IMR-90 (cell line): Measurements from ENCODE around the gene PLA2G2D. TPM values are rescaled to one million over a fixed set of nuclear protein-coding genes. Genes with fewer than 3 reads are reported as not detected.

ENCODE experiments used
- ATAC-seq: fragments of 200-7000 bp; cut with Tn5 transposase; 2 replicates; pipeline ENCODE4 v1.9.1; 2020; ENCODE audit warnings: low read depth, mild to moderate bottlenecking, moderate library complexity
- BruUV-seq: library from RNA; stranded (reverse); fragments of 400-500 nt; replicated peaks from 2 replicates; lab custom pipeline; 2021; lab: Mats Ljungman, UMichigan
- CTCF ChIA-PET: fragments of 300-600 bp; formaldehyde crosslinking; extraction: SDS; loops from one replicate; lab custom pipeline; 2021; ENCODE audit warnings: antibody characterized with exemption; lab: Yijun Ruan, JAX
- POLR2A ChIA-PET: fragments of 300-600 bp; sonication (Branson Sonifier 250); formaldehyde crosslinking; loops from one replicate; lab custom pipeline; 2022; ENCODE audit warnings: antibody characterized with exemption; ENCODE audit not compliant: unreplicated experiment; lab: Charles Lee
- DNase-seq: peaks from one replicate; pipeline ENCODE4 v3.0.0; 2013
- H2AFZ ChIP-seq: replicated peaks from 2 replicates; pipeline ENCODE3; 2013; ENCODE audit warnings: low read length, mild to moderate bottlenecking; ENCODE audit not compliant: poor library complexity
- H2AK5ac ChIP-seq: 2 replicates; pipeline ENCODE4 v1.6.1; 2013; ENCODE audit warnings: low read depth, low read length, inconsistent platforms
- H2AK9ac ChIP-seq: replicated peaks from 2 replicates; pipeline ENCODE3; 2013; ENCODE audit warnings: mild to moderate bottlenecking, low read depth, low read length, moderate library complexity; ENCODE audit not compliant: poor library complexity
- H2BK120ac ChIP-seq: 2 replicates; pipeline ENCODE4 v1.6.1; 2013; ENCODE audit warnings: low read depth, low read length, inconsistent platforms
- H2BK15ac ChIP-seq: 3 replicates; pipeline ENCODE4 v1.6.1; 2013; ENCODE audit warnings: low read depth, low read length, inconsistent platforms
- H2BK20ac ChIP-seq: 2 replicates; pipeline ENCODE4 v1.6.1; 2013; ENCODE audit warnings: low read depth, mild to moderate bottlenecking, inconsistent platforms, low read length, moderate library complexity
- H2BK5ac ChIP-seq: 2 replicates; pipeline ENCODE4 v1.6.1; 2013; ENCODE audit warnings: mild to moderate bottlenecking, low read depth, low read length, inconsistent platforms; ENCODE audit not compliant: poor library complexity, severe bottlenecking
- H3K14ac ChIP-seq: replicated peaks from 2 replicates; pipeline ENCODE4 v1.6.1; 2013; ENCODE audit warnings: low read depth, low read length, inconsistent platforms
- H3K18ac ChIP-seq: 2 replicates; pipeline ENCODE4 v1.6.1; 2013; ENCODE audit warnings: low read depth, low read length, control low read depth
- H3K23ac ChIP-seq: 2 replicates; pipeline ENCODE4 v1.6.1; 2013; ENCODE audit warnings: low read depth, low read length, inconsistent platforms
- H3K27ac ChIP-seq: 2 replicates; pipeline ENCODE4 v1.5.1; 2013; ENCODE audit warnings: mild to moderate bottlenecking, control low read depth, low read length; ENCODE audit not compliant: insufficient read depth
- H3K27me3 ChIP-seq: 2 replicates; pipeline ENCODE4 v1.6.1; 2013; ENCODE audit warnings: low read length; ENCODE audit not compliant: control insufficient read depth, insufficient read depth
- H3K36me3 ChIP-seq: 2 replicates; pipeline ENCODE4 v1.6.1; 2013; ENCODE audit warnings: low read length, mixed read lengths; ENCODE audit not compliant: control insufficient read depth, insufficient read depth
- H3K4ac ChIP-seq: 2 replicates; pipeline ENCODE4 v1.6.1; 2013; ENCODE audit warnings: low read depth, low read length, inconsistent platforms
- H3K4me1 ChIP-seq: 2 replicates; pipeline ENCODE4 v1.6.1; 2013; ENCODE audit warnings: low read length, mixed read lengths; ENCODE audit not compliant: control insufficient read depth, insufficient read depth
- H3K4me2 ChIP-seq: 2 replicates; pipeline ENCODE4 v1.6.1; 2013; ENCODE audit warnings: low read depth, mild to moderate bottlenecking, control low read depth, low read length, moderate library complexity
- H3K4me3 ChIP-seq: 2 replicates; pipeline ENCODE4 v1.5.1; 2013; ENCODE audit warnings: low read depth, mild to moderate bottlenecking, control low read depth, low read length, moderate library complexity; ENCODE audit not compliant: insufficient read depth
- H3K56ac ChIP-seq: 2 replicates; pipeline ENCODE4 v1.6.1; 2013; ENCODE audit warnings: low read length, inconsistent platforms; ENCODE audit not compliant: insufficient read depth; ENCODE audit errors: extremely low read depth
- H3K79me1 ChIP-seq, 2 experiments: 2 replicates each; pipeline ENCODE4 v1.6.1; 2013; ENCODE audit warnings: low read length in 2 of 2, inconsistent platforms in 1 of 2, low read depth in 1 of 2
- H3K9ac ChIP-seq: 2 replicates; pipeline ENCODE4 v1.6.1; 2013; ENCODE audit warnings: low read depth, low read length, control low read depth
- H3K9me1 ChIP-seq: 2 replicates; pipeline ENCODE4 v1.6.1; 2013; ENCODE audit warnings: low read length, inconsistent platforms; ENCODE audit not compliant: insufficient read depth
- H3K9me3 ChIP-seq: 2 replicates; pipeline ENCODE4 v1.6.1; 2013; ENCODE audit warnings: low read length; ENCODE audit not compliant: control insufficient read depth, insufficient read depth
- H4K20me1 ChIP-seq: 2 replicates; pipeline ENCODE4 v1.6.1; 2013; ENCODE audit warnings: low read length, inconsistent platforms; ENCODE audit not compliant: insufficient read depth
- H4K5ac ChIP-seq: 2 replicates; pipeline ENCODE4 v1.6.1; 2013; ENCODE audit warnings: mild to moderate bottlenecking, low read depth, low read length, control low read depth
- H4K8ac ChIP-seq, 2 experiments: 2 replicates each; pipeline ENCODE4 v1.6.1; 2013; ENCODE audit warnings: low read depth in 2 of 2, low read length in 2 of 2, control low read depth in 1 of 2, inconsistent platforms in 1 of 2
- H4K91ac ChIP-seq: 2 replicates; pipeline ENCODE4 v1.6.1; 2013; ENCODE audit warnings: low read depth, low read length, inconsistent platforms; ENCODE audit not compliant: insufficient read depth
- BHLHE40 ChIP-seq: fragments of 150-350 bp; IDR thresholded peaks from 2 replicates; pipeline ENCODE4 v1.6.1; 2016; ENCODE audit warnings: mild to moderate bottlenecking, low read depth, low read length
- CEBPB ChIP-seq: IDR thresholded peaks from 2 replicates; pipeline ENCODE4 v1.6.1; 2012; ENCODE audit warnings: low read depth, low read length, improper control_type of control experiment
- CHD1 ChIP-seq: IDR thresholded peaks from 2 replicates; pipeline ENCODE4 v1.6.1; 2012; ENCODE audit warnings: low read depth, low read length, improper control_type of control experiment
- CTCF ChIP-seq: conservative IDR thresholded peaks from 2 replicates; pipeline ENCODE4 v1.5.1; 2012; ENCODE audit warnings: mild to moderate bottlenecking, low read depth, low read length, improper control_type of control experiment
- ELK1 ChIP-seq: fragments of 150-350 bp; IDR thresholded peaks from 2 replicates; pipeline ENCODE4 v1.6.1; 2016; ENCODE audit warnings: low read depth, mild to moderate bottlenecking, low read length, moderate library complexity, borderline replicate concordance
- FOS ChIP-seq: fragments of 150-350 bp; IDR thresholded peaks from 2 replicates; pipeline ENCODE4 v1.6.1; 2016; ENCODE audit warnings: low read depth, low read length
- MAFK ChIP-seq: IDR thresholded peaks from 2 replicates; pipeline ENCODE4 v1.6.1; 2012; ENCODE audit warnings: low read depth, low read length, improper control_type of control experiment
- MAZ ChIP-seq: IDR thresholded peaks from 2 replicates; pipeline ENCODE4 v1.6.1; 2012; ENCODE audit warnings: low read depth, mild to moderate bottlenecking, low read length, improper control_type of control experiment, moderate library complexity, borderline replicate concordance
- MXI1 ChIP-seq: IDR thresholded peaks from 2 replicates; pipeline ENCODE4 v1.6.1; 2012; ENCODE audit warnings: low read depth, mild to moderate bottlenecking, low read length, moderate library complexity, borderline replicate concordance
- POLR2A ChIP-seq: IDR thresholded peaks from 2 replicates; pipeline ENCODE4 v1.6.1; 2012; ENCODE audit warnings: mild to moderate bottlenecking, low read depth, low read length
- RAD21 ChIP-seq: IDR thresholded peaks from 2 replicates; pipeline ENCODE4 v1.6.1; 2012; ENCODE audit warnings: low read length, improper control_type of control experiment
- RCOR1 ChIP-seq: IDR thresholded peaks from 2 replicates; pipeline ENCODE4 v1.6.1; 2012; ENCODE audit warnings: mild to moderate bottlenecking, low read length, improper control_type of control experiment; ENCODE audit not compliant: insufficient replicate concordance
- RFX5 ChIP-seq: IDR thresholded peaks from 2 replicates; pipeline ENCODE4 v1.8.0; 2012; ENCODE audit warnings: low read depth, mild to moderate bottlenecking, low read length, moderate library complexity
- SMC3 ChIP-seq: fragments of 150-350 bp; IDR thresholded peaks from 2 replicates; pipeline ENCODE4 v1.6.1; 2016; ENCODE audit warnings: low read depth, mild to moderate bottlenecking, antibody characterized with exemption, low read length, moderate library complexity
- WGBS, 2 experiments: methylation state at CpG; one replicate each; pipeline versions ENCODE4 v1.1.5 to v1.1.7; 2013; ENCODE audit warnings: missing lambda C conversion rate in 2 of 2; ENCODE audit not compliant: insufficient read length in 1 of 2; ENCODE audit errors: extremely low coverage in 2 of 2; 5-methylcytosine and 5-hydroxymethylcytosine counted together
- dilution Hi-C: fragments of 300-500 bp; cut with HindIII; formaldehyde crosslinking; loops from one replicate; pipeline ENCODE4 v1.14.3; 2018; ENCODE audit warnings: low sequenced_read_pairs; ENCODE audit not compliant: unreplicated experiment
- in situ Hi-C: fragments of 300-500 bp; cut with MboI; formaldehyde crosslinking; loops from 3 replicates; pipeline ENCODE4 v1.14.3; 2019; ENCODE audit warnings: low sequenced_read_pairs, inconsistent platforms, mixed read lengths
- intact Hi-C: fragments of 100-400 bp; cut with micrococcal nuclease; formaldehyde crosslinking; loops from 2 replicates; pipeline ENCODE4 v1.10.0; 2022
- polyA plus RNA-seq, 3 experiments: library from polyadenylated mRNA; depleted of rRNA; stranded (reverse); fragments of >200 nt; gene quantifications; 2 replicates each; pipeline ENCODE4 v1.2.3, GENCODE V29; 2012; ENCODE audit warnings: low replicate concordance in 1 of 3
- total RNA-seq: library from RNA; depleted of rRNA; stranded (reverse); fragments of >200 nt; gene quantifications from 2 replicates; pipeline ENCODE4 v1.2.3, GENCODE V29; 2012

The PLA2G2D gene
- total and polyA plus RNA-seq, 2 of the 4 experiments (the other 2 are of a cell fraction) = not detected

GRCh38 chr1:20076223-20076622, 43.1 kb downstream of the PLA2G2D start:
- Histone ChIP-seq H4K5ac (no peak overlapping the region), H4K91ac (no peak overlapping the region), H3K4me1 (no peaks in the 10 kb centered on the region), H2AFZ (no peak overlapping the region), H2AK9ac (no peak overlapping the region), H3K56ac (no peak overlapping the region), H3K9me3 (no peaks in the 10 kb centered on the region; the same call in 1 of the 2 replicates), H2BK5ac (no peak overlapping the region), H3K4me2 (no peak overlapping the region), H3K36me3 (no peaks in the 10 kb centered on the region), H3K9ac (no peak overlapping the region), H3K18ac (no peak overlapping the region), H3K23ac (no peak overlapping the region), H3K27ac (no peak overlapping the region), H3K9me1 (no peaks in the 10 kb centered on the region), H3K14ac (no peak overlapping the region), H4K20me1 (no peaks in the 10 kb centered on the region), H3K4me3 (no peak overlapping the region), H2BK20ac (no peak overlapping the region), H4K8ac (no peak overlapping the region), H2BK15ac (no peak overlapping the region), H3K4ac (no peak overlapping the region), H3K27me3 (peaks cover 28% of the 10 kb centered on the region), H2AK5ac (no peak overlapping the region), H2BK120ac (no peak overlapping the region), H3K79me1 (no peaks in the 10 kb centered on the region)
- CTCF ChIA-PET = no interaction called here
- dilution Hi-C loops (no loop called here), in situ Hi-C loops (no loop called here), intact Hi-C loops (no loop called here)
- BruUV-seq = no TSS peak
- TF ChIP-seq RFX5 (no peak), RCOR1 (no peak), FOS (no peak), SMC3 (no peak), POLR2A (no peak), MAFK (no peak), MXI1 (no peak), CTCF (no peak), BHLHE40 (no peak), CHD1 (no peak), MAZ (no peak), CEBPB (no peak), RAD21 (no peak), ELK1 (no peak)
- WGBS, 2 experiments = 80% methylated on average over 1 of the region's 5 CpGs; no CpG with 5 or more reads in 1 of the 2 experiments
- ATAC-seq (no peak), DNase-seq (no peak)
- POLR2A ChIA-PET = no interaction called here
